Measurements from ENCODE around the gene PXK. TPM values are rescaled to one million over a fixed set of nuclear protein-coding genes. Genes with fewer than 3 reads are reported as not detected.
"Not testable (repeated sequence)": the region's sequence is repeated elsewhere in the genome, so short reads cannot be mapped to it uniquely, and the experiment has no call there.

Gene PXK
- polyA plus RNA-seq, 3 donors = 31.5 to 54.0 (median 52.9) TPM

DNA sequence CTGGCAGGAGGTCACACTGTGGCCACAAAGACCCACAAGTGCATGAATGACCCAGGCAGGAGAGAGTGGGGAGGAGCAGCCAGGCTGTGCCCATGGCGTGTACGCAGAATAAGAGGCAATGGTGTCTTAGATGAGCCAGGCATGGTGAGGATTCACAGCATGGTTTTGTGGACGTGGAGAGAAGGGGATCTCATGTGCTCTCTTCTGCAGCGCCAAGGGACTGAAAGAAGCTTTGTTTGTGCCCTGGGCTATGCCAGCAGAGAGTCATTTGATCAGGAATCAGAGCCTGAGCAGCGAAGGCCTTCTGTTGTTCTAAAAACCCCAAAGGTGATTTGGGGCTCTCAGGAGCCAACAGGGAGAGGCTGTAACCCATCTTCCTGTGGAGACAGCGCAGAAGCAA lies 45.3 kb upstream of the PXK start:
- Histone ChIP-seq H4K20me1 (ENCODE audit: insufficient read depth, low read length) (no peaks in the 10 kb centered on the region), H3K27ac (ENCODE audit: low read depth in 1 of 2, low read length in 2 of 2) (no peak overlapping the region), H3K36me3 (replicated peaks in 1 of 2; ENCODE audit: control insufficient read depth in 1 of 2, insufficient read depth in 2 of 2, low read length in 2 of 2) (peaks cover 40 to 49% of the 10 kb centered on the region in 2 donors), H3K79me2 (ENCODE audit: insufficient read depth, low read length) (no peaks in the 10 kb centered on the region), H3K9me3 (replicated peaks in 1 of 2; ENCODE audit: control insufficient read depth in 1 of 2, insufficient read depth in 1 of 2, low read length in 2 of 2) (no peaks in the 10 kb centered on the region), H3K27me3 (ENCODE audit: control insufficient read depth in 2 of 2, insufficient read depth in 2 of 2, low read length in 2 of 2) (no peaks in the 10 kb centered on the region), H3K9ac (ENCODE audit: insufficient read depth, low read length, poor library complexity, severe bottlenecking) (no peak overlapping the region), H3K4me2 (replicated peaks; ENCODE audit: extremely low read depth, low read length, poor library complexity, severe bottlenecking) (no peak overlapping the region), H3K4me1 (ENCODE audit: control insufficient read depth in 1 of 2, insufficient read depth in 2 of 2, low read length in 2 of 2) (no peaks in the 10 kb centered on the region), H3K4me3 (replicated peaks in 1 of 3; ENCODE audit: low read depth in 2 of 3, low read length in 3 of 3) (no peak overlapping the region), H2AFZ (ENCODE audit: insufficient read depth, low read depth, low read length, poor library complexity, severe bottlenecking) (no peak overlapping the region)
- no peak for DNase-seq
- Mint-ChIP-seq H3K9me3 (no peaks in the 10 kb centered on the region), H3K4me3 (no peak overlapping the region), H3K27me3 (ENCODE audit: low read depth in 3 of 3) (no peaks in the 10 kb centered on the region), H3K27ac (peak overlapping the region in 2 of 7 donors; percentile 24 to 60), H3K4me1 (no peaks in the 10 kb centered on the region), H3K36me3 (peaks cover 43 to 53% of the 10 kb centered on the region in 2 donors)
- WGBS (ENCODE audit: insufficient coverage) = 98% methylated on average over 6 of the region's 6 CpGs
- TF ChIP-seq, protein P1, sequence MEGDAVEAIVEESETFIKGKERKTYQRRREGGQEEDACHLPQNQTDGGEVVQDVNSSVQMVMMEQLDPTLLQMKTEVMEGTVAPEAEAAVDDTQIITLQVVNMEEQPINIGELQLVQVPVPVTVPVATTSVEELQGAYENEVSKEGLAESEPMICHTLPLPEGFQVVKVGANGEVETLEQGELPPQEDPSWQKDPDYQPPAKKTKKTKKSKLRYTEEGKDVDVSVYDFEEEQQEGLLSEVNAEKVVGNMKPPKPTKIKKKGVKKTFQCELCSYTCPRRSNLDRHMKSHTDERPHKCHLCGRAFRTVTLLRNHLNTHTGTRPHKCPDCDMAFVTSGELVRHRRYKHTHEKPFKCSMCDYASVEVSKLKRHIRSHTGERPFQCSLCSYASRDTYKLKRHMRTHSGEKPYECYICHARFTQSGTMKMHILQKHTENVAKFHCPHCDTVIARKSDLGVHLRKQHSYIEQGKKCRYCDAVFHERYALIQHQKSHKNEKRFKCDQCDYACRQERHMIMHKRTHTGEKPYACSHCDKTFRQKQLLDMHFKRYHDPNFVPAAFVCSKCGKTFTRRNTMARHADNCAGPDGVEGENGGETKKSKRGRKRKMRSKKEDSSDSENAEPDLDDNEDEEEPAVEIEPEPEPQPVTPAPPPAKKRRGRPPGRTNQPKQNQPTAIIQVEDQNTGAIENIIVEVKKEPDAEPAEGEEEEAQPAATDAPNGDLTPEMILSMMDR (IDR thresholded peaks at IDR 0.05) = no peak
- intact Hi-C loops (cut with micrococcal nuclease) = no loop called here

DNA sequence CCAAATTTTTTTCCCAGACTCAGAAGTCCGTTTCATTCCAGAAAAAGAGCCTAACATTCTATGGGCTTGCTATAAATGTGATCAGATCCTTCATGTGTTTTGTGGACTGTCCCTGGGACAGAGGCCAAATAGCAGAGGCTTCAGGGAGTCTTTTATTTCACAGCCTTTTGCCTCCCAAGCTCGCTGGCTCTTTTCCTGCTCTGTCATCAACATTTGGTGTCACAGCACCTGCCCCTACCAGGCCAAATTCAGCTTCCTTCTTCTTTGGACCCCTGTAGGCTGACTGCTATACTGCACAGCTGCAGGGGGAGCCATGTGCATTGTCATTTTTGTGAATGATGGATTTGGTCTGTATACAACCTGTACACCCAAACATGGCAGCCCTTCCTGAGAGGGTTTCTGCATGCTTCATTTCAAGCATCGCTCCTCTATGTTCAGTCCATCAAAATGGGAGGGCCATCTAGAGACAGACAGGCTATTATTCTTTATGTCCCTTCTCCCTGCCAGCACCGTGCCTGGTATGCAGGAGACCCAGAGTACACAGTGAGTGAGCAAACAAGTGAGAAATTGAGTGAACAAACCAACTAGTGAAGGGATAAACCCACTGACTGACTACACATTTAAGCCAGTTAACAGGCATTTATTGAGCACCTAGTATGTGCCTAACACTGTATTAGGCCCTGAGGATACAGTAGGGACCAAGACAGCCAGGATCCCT lies 44.5 kb upstream of the PXK start:
- TF ChIP-seq, protein P1 (IDR thresholded peaks at IDR 0.05) = no peak
- H4K20me1 ChIP-seq (ENCODE audit: insufficient read depth, low read length) = no peaks in the 10 kb centered on the region
- Mint-ChIP-seq H3K36me3 (peaks cover 36 to 45% of the 10 kb centered on the region in 2 donors), H3K27me3 (ENCODE audit: low read depth in 3 of 3) (peaks cover 0 to under 1% (median 0%) of the 10 kb centered on the region in 3 donors), H3K9me3 (no peaks in the 10 kb centered on the region), H3K4me3 (no peak overlapping the region), H3K4me1 (no peaks in the 10 kb centered on the region), H3K27ac (no peak overlapping the region)
- DNase-seq = no peak
- intact Hi-C loops (cut with micrococcal nuclease) = no loop called here
- 92% methylated on average over 2 of the region's 4 CpGs for WGBS (ENCODE audit: insufficient coverage)
- H3K4me2 ChIP-seq (replicated peaks; ENCODE audit: extremely low read depth, low read length, poor library complexity, severe bottlenecking) = no peak overlapping the region
- no peaks in the 10 kb centered on the region for H3K4me1 ChIP-seq (ENCODE audit: control insufficient read depth in 1 of 2, insufficient read depth in 2 of 2, low read length in 2 of 2)
- H3K27ac ChIP-seq (ENCODE audit: low read depth in 1 of 2, low read length in 2 of 2) = no peak overlapping the region
- H2AFZ ChIP-seq (ENCODE audit: insufficient read depth, low read depth, low read length, poor library complexity, severe bottlenecking) = no peak overlapping the region
- no peak overlapping the region for H3K4me3 ChIP-seq (replicated peaks in 1 of 3; ENCODE audit: low read depth in 2 of 3, low read length in 3 of 3)
- H3K36me3 ChIP-seq (replicated peaks in 1 of 2; ENCODE audit: control insufficient read depth in 1 of 2, insufficient read depth in 2 of 2, low read length in 2 of 2) = peaks cover 36 to 41% of the 10 kb centered on the region in 2 donors
- H3K9me3 ChIP-seq (replicated peaks in 1 of 2; ENCODE audit: control insufficient read depth in 1 of 2, insufficient read depth in 1 of 2, low read length in 2 of 2) = no peaks in the 10 kb centered on the region
- no peaks in the 10 kb centered on the region for H3K27me3 ChIP-seq (ENCODE audit: control insufficient read depth in 2 of 2, insufficient read depth in 2 of 2, low read length in 2 of 2)
- no peak overlapping the region for H3K9ac ChIP-seq (ENCODE audit: insufficient read depth, low read length, poor library complexity, severe bottlenecking)
- no peaks in the 10 kb centered on the region for H3K79me2 ChIP-seq (ENCODE audit: insufficient read depth, low read length)

DNA sequence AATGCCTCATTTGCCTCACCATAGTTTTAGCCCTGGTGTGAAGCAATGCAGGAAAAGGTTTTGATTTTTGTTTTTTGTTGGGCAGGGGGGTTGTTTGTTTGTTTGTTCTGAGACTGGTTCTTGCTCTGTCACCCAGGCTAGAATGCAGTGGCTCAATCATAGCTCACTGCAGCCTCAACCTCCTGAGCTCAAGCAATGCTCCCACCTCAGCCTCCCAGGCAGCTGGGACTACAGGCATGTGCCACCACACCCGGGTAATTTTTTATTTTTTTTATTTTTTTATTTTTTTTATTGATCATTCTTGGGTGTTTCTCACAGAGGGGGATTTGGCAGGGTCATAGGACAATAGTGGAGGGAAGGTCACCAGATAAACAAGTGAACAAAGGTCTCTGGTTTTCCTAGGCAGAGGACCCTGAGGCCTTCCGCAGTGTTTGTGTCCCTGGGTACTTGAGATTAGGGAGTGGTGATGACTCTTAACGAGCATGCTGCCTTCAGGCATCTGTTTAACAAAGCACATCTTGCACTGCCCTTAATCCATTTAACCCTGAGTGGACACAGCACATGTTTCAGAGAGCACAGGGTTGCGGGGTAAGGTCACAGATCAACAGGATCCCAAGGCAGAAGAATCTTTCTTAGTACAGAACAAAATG lies 43.6 kb upstream of the PXK start:
- H2AFZ ChIP-seq (ENCODE audit: insufficient read depth, low read depth, low read length, poor library complexity, severe bottlenecking); H3K4me1 Mint-ChIP-seq; H4K20me1 ChIP-seq (ENCODE audit: insufficient read depth, low read length); H3K9ac ChIP-seq (ENCODE audit: insufficient read depth, low read length, poor library complexity, severe bottlenecking); H3K27me3 Mint-ChIP-seq (ENCODE audit: low read depth in 3 of 3); H3K4me1 ChIP-seq (ENCODE audit: control insufficient read depth in 1 of 2, insufficient read depth in 2 of 2, low read length in 2 of 2); H3K9me3 ChIP-seq (replicated peaks in 1 of 2; ENCODE audit: control insufficient read depth in 1 of 2, insufficient read depth in 1 of 2, low read length in 2 of 2); H3K9me3 Mint-ChIP-seq; H3K27me3 ChIP-seq (ENCODE audit: control insufficient read depth in 2 of 2, insufficient read depth in 2 of 2, low read length in 2 of 2); intact Hi-C loops (cut with micrococcal nuclease); H3K4me2 ChIP-seq (replicated peaks; ENCODE audit: extremely low read depth, low read length, poor library complexity, severe bottlenecking); H3K79me2 ChIP-seq (ENCODE audit: insufficient read depth, low read length); DNase-seq; H3K4me3 ChIP-seq (replicated peaks in 1 of 3; ENCODE audit: low read depth in 2 of 3, low read length in 3 of 3); H3K27ac ChIP-seq (ENCODE audit: low read depth in 1 of 2, low read length in 2 of 2); H3K4me3 Mint-ChIP-seq: not testable (repeated sequence)
- peaks cover 33 to 39% of the 10 kb centered on the region in 2 donors for H3K36me3 ChIP-seq (replicated peaks in 1 of 2; ENCODE audit: control insufficient read depth in 1 of 2, insufficient read depth in 2 of 2, low read length in 2 of 2)
- H3K27ac Mint-ChIP-seq = peak overlapping the region in 1 of 7 donors; percentile 71
- no CpG with 5 or more reads among the region's 4 CpGs for WGBS (ENCODE audit: insufficient coverage)
- peaks cover 37 to 40% of the 10 kb centered on the region in 2 donors for H3K36me3 Mint-ChIP-seq
